Activated naive CD8-positive, alpha-beta T cell treated with anti-CD3 and anti-CD28 coated beads, Interleukin-2, amount 50 U/mL, for 24 hours (primary cell): Measurements from ENCODE around the gene TLR9.

Experiments
- ATAC-seq: fragments of 150-1000 bp; cut with Tn5 transposase; one replicate; pipeline ENCODE4 v1.10.0; 2021
- DNase-seq: peaks from one replicate; pipeline ENCODE4 v3.0.0; 2021
- H3K27ac Mint-ChIP-seq: one replicate; pipeline ENCODE4 v1.8.0; 2021; ENCODE audit warnings: mild to moderate bottlenecking, mixed read lengths
- H3K27me3 Mint-ChIP-seq: one replicate; pipeline ENCODE4 v1.8.0; 2021; ENCODE audit warnings: mixed read lengths
- H3K36me3 Mint-ChIP-seq: one replicate; pipeline ENCODE4 v1.8.0; 2021; ENCODE audit warnings: low read depth, mixed read lengths
- H3K4me1 Mint-ChIP-seq: one replicate; pipeline ENCODE4 v1.8.0; 2021; ENCODE audit warnings: mixed read lengths
- H3K4me3 Mint-ChIP-seq: one replicate; pipeline ENCODE4 v1.8.0; 2021; ENCODE audit warnings: mild to moderate bottlenecking, moderate library complexity, mixed read lengths
- H3K9me3 Mint-ChIP-seq: one replicate; pipeline ENCODE4 v1.8.0; 2021; ENCODE audit warnings: mixed read lengths

The TLR9 gene

GRCh38 chr3:52240059-52240885, 14.8 kb upstream of the TLR9 start:
- Mint-ChIP-seq H3K9me3 (peaks cover 5% of the 10 kb centered on the region), H3K4me3 (peak overlapping the region; percentile 99), H3K27ac (peak overlapping the region; percentile 95), H3K36me3 (peaks cover 17% of the 10 kb centered on the region), H3K4me1 (peaks cover 83% of the 10 kb centered on the region), H3K27me3 (no peaks in the 10 kb centered on the region)
- peak; percentile 71 for DNase-seq
- peak; percentile 52 for ATAC-seq

- peak; percentile 89 for DNase-seq
- H3K4me3 Mint-ChIP-seq, result peak within 1 kb of the TSS; percentile 99
- H3K36me3 Mint-ChIP-seq, result peaks cover 17% of the 10 kb centered on the region
- peaks cover 5% of the 10 kb centered on the region for H3K9me3 Mint-ChIP-seq
- peaks cover 75% of the 10 kb centered on the region for H3K4me1 Mint-ChIP-seq
- H3K27me3 Mint-ChIP-seq, result no peaks in the 10 kb centered on the region
- peak within 1 kb of the TSS; percentile 95 for H3K27ac Mint-ChIP-seq
- peak; percentile 67 for ATAC-seq
Observed at GRCh38 chr3:52238761-52239701, 13.6 kb upstream of the TLR9 start, which contains the start of gene TWF2. TWF2 (minus strand) TSS chr3:52239158; CDS start chr3:52239016, 142 bp downstream.

GRCh38 chr3:52238193-52238760, 12.8 kb upstream of the TLR9 start:
- Mint-ChIP-seq H3K4me1 (peaks cover 73% of the 10 kb centered on the region), H3K4me3 (peak overlapping the region; percentile 99), H3K36me3 (peaks cover 17% of the 10 kb centered on the region), H3K27ac (peak overlapping the region; percentile 93), H3K27me3 (no peaks in the 10 kb centered on the region), H3K9me3 (peaks cover 2% of the 10 kb centered on the region)
- ATAC-seq, result peak; percentile 2
- DNase-seq, result no peak

DNA sequence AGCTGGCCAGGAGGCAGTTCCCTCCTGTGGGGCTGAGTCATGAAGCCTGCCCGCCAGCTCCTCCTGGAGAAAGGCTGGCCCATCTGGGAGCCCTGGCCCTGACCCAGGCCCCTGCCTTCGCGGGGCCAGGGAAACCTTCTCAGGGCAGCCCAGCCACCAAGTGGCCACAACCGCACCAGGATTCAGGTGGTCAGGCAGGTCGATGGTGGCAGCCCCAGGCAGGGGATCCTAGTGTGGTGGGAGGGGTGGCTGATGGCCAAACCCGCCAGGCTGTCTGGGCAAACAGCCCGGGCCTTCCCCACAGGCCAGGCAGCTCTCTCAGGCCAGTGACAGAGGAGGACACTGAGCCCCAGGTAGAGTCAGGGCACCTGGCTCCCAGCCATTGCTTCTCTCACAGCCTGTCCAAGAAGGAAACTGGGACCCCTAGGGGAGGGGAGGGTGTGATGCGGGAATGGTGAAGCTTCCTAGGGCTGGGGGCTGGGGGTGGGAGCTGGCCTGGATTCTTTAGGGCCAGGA, 12.3 kb upstream of the TLR9 start:
- Mint-ChIP-seq H3K36me3 (peaks cover 17% of the 10 kb centered on the region), H3K27me3 (no peaks in the 10 kb centered on the region), H3K4me1 (peaks cover 74% of the 10 kb centered on the region), H3K4me3 (peak overlapping the region; percentile 99), H3K27ac (peak overlapping the region; percentile 93), H3K9me3 (no peaks in the 10 kb centered on the region)
- DNase-seq (no peak), ATAC-seq (no peak)

DNA sequence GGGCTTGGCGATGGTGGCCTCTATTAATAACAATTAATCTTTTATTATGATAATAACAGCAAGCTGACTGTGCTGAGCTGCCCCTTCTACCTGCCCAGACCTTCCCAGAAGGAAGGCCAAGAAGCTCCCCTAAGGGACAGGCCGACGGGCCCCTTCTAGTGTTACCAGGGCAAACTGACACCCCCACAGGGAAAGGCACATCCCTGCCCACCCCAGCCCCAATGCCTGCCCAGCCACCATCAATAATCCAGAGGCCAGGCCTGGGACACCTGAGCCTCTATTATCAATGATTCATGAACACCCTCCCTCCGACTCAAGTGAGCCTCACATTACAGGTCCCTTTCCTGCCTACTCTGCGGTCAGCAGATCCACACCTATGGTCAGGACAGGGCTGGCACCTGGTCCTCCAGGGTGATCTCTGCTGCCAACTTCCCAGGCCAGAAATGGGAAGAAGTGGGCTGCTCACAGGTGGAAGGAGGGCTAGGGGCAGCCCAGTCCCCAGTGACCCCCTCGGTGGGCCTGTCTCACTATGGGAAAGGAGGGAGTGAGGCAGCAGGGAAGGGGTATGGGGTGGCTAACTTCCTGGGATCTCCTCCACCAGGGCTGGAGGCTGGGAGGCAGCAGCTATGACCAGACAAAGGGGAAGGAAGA, 11.7 kb upstream of the TLR9 start:
- no peak for DNase-seq
- Mint-ChIP-seq H3K36me3 (peaks cover 17% of the 10 kb centered on the region), H3K27me3 (no peaks in the 10 kb centered on the region), H3K27ac (peak overlapping the region; percentile 74), H3K9me3 (no peaks in the 10 kb centered on the region), H3K4me1 (peaks cover 76% of the 10 kb centered on the region), H3K4me3 (peak overlapping the region; percentile 99)
- no peak for ATAC-seq

DNA sequence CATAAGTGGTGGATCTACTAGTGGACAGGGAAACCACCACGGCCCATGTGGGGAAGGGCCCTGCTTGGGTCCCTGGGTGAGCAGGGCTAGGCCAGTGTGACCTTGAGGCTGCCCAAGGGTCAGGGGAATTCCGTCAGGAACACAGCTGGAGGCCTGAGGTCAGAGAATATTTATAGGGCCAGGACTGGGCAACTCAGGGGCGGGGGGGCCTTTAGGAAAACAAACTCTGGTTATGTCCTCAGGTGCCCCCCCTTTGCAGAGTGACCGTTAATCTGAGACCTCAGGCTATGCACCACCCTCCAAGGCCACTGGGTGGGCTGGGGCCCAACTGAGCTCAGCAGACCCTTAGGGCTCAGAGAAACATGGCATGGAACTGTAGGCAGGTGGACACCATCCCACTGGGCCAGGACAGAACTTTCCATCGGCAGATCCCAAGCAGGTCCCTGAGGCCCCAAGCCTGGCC, 11.0 kb upstream of the TLR9 start:
- Mint-ChIP-seq H3K36me3 (peaks cover 20% of the 10 kb centered on the region), H3K4me3 (peak overlapping the region; percentile 36), H3K27ac (peak overlapping the region; percentile 77), H3K27me3 (no peaks in the 10 kb centered on the region), H3K4me1 (peaks cover 74% of the 10 kb centered on the region), H3K9me3 (no peaks in the 10 kb centered on the region)
- DNase-seq (no peak), ATAC-seq (no peak)

DNA sequence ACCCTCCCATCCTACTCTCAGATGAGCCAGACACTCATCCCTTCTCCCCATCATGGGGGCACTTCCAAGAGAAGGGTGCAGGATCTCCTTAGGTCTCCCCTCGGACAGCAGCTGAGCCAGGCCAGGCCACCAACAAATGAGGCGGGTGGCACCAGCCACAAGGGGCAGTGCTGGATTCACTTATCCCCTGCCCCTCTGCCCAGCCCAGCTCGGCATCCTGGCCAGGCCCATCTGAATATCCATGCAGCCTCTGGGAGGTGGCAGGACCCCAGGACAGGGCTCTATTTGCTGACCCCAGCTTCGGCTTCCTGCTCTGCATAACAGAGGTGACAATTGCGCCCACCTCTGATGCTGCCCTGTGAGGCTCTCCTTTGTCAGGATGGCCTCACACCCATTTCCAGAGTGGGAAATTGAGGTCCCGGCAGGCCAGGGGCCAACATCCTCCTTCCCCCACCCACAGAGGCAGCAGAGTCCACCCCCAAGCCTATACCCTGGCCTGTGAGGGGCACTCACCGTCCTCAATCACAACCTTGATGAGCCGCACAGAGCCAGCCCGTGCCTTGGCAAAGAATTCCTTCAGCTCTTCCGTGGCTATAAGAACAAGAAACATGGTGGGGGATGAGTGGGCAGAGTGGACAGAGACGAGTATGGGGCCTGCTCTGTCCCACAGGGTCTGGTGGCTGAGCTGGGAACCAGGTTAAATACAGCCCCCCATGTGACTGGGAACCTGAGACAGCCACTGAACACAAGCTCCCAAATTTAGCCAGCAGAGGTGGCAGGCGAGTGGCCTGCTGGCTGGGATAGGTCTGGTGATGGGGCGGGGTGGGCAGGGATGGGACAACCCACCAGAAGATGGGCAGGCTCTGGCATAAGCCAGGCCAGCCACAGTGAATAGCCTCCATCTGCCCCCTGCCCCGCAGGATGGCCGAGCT, 9.3 kb upstream of the TLR9 start:
- Mint-ChIP-seq H3K4me3 (no peak overlapping the region), H3K4me1 (peaks cover 59% of the 10 kb centered on the region), H3K27me3 (no peaks in the 10 kb centered on the region), H3K36me3 (peaks cover 18% of the 10 kb centered on the region), H3K9me3 (no peaks in the 10 kb centered on the region), H3K27ac (peak overlapping the region; percentile 39)
- ATAC-seq (no peak), DNase-seq (no peak)

DNA sequence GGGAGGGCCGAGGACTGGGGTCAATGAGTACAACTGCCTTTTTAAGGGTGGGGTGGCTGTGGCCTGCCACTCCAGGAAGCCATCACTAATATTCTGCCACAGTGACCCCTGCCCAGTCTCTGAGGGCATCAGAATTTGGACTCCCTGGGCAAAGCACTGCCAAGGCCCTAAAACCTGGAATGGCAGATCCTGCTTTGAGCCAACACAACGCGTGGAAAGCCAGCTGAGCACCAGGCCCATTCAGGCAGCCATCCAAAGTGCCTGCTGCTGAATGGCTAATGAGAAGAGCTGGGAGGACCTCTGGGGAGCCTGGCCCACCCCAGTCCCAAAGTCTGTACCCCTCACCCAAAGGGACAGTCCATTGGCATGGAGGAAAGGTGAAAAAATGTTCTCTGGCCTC, 8.5 kb upstream of the TLR9 start:
- peaks cover 18% of the 10 kb centered on the region for H3K36me3 Mint-ChIP-seq
- H3K27me3 Mint-ChIP-seq, result no peaks in the 10 kb centered on the region
- ATAC-seq (no peak), DNase-seq (no peak)
- H3K9me3 Mint-ChIP-seq, result no peaks in the 10 kb centered on the region
- peak overlapping the region; percentile 39 for H3K27ac Mint-ChIP-seq
- peaks cover 56% of the 10 kb centered on the region for H3K4me1 Mint-ChIP-seq
- H3K4me3 Mint-ChIP-seq, result no peak overlapping the region

GRCh38 chr3:52233108-52233591, 7.7 kb upstream of the TLR9 start:
- Mint-ChIP-seq H3K36me3 (peaks cover 16% of the 10 kb centered on the region), H3K27ac (peak overlapping the region; percentile 59), H3K4me1 (peaks cover 52% of the 10 kb centered on the region), H3K27me3 (no peaks in the 10 kb centered on the region), H3K4me3 (no peak overlapping the region), H3K9me3 (no peaks in the 10 kb centered on the region)
- ATAC-seq, result no peak
- DNase-seq, result no peak

GRCh38 chr3:52232279-52233107, 7.0 kb upstream of the TLR9 start:
- no peaks in the 10 kb centered on the region for H3K9me3 Mint-ChIP-seq
- no peak overlapping the region for H3K27ac Mint-ChIP-seq
- ATAC-seq (no peak), DNase-seq (no peak)
- H3K4me1 Mint-ChIP-seq, result peaks cover 46% of the 10 kb centered on the region
- H3K36me3 Mint-ChIP-seq, result peaks cover 16% of the 10 kb centered on the region
- H3K27me3 Mint-ChIP-seq, result no peaks in the 10 kb centered on the region
- no peak overlapping the region for H3K4me3 Mint-ChIP-seq

DNA sequence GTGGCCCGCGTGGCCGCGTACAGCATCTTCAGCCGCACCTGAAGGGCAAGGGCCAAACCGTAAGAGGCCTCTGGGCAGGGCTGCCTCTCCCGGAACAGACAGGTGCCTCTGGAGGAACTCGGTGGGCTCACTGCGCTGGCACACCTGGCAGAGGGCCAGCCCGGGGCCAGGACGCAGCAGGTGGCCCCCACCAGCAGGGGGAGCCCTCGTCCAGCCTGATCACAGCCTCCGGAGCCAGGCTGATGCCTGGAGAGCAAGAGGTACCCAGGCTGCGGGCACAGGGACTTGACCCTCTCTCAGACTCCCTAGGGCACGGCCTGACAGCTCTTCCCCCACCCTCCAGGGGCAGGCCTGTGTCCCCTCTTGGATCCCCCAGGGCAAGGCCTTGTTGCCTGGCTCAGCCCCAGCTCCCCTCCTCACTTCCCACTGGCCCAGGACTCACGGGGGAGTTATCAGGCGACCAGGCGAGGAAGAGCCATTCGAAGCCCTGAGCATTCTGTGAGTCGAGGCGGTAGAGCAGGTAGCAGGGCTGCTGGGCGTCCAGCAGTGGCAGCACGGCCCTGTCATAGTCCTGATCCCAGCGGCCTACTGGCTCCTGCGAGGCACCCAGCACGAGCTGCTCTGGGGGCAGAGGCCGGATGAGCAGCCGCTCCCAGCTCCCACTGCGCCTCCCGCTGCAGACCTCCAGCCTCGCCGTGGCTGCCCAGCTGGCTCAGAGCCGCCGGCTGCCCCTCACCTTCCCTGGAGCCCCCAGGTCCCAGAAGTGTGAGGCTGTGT, 6.2 kb upstream of the TLR9 start:
- peak; percentile 95 for DNase-seq
- Mint-ChIP-seq H3K9me3 (no peaks in the 10 kb centered on the region), H3K27ac (peak overlapping the region; percentile 60), H3K27me3 (no peaks in the 10 kb centered on the region), H3K4me3 (no peak overlapping the region), H3K4me1 (peaks cover 42% of the 10 kb centered on the region), H3K36me3 (peaks cover 16% of the 10 kb centered on the region)
- peak; percentile 69 for ATAC-seq
